NCI-H1417 (cell line): ENCODE data around the gene SLC44A3.
"Not testable (repeated sequence)": the region's sequence is repeated elsewhere in the genome, so short reads cannot be mapped to it uniquely, and the experiment has no call there.

ENCODE experiments used
- DNase-seq, 3 experiments: peaks; one replicate each; lab custom pipeline; 2025; lab: John Stamatoyannopoulos, UW

SLC44A3 gene

GRCh38 chr1:94934551-94934950 is 114.4 kb downstream of the SLC44A3 start:
- peak; percentile 8 to 63 (median 12) for DNase-seq

GRCh38 chr1:94935034-94935433 is 114.9 kb downstream of the SLC44A3 start:
- DNase-seq, result peak in 1 of 3 experiments; percentile 63

GRCh38 chr1:94935476-94935875 is 115.3 kb downstream of the SLC44A3 start:
- DNase-seq, result no peak

- no peak for DNase-seq
Measured at GRCh38 chr1:94936861-94937620, 116.9 kb downstream of the SLC44A3 start.

- no peak for DNase-seq
Measured at GRCh38 chr1:94937820-94938219, 117.7 kb downstream of the SLC44A3 start.

- DNase-seq, result no peak
Measured at GRCh38 chr1:94940738-94941137, 120.6 kb downstream of the SLC44A3 start.

GRCh38 chr1:94941480-94941879 is 121.3 kb downstream of the SLC44A3 start:
- not testable (repeated sequence) for DNase-seq

- no peak for DNase-seq
Measured at GRCh38 chr1:94942171-94943128, 122.3 kb downstream of the SLC44A3 start.
